ENCODE data around the gene SLC15A5.

The SLC15A5 gene

GRCh38 chr12:16261944-16262475 lies 15.5 kb downstream of the SLC15A5 start:
- no peak for DNase-seq (ENCODE audit: low spot score)

- DNase-seq (ENCODE audit: low spot score) = no peak
Observed at GRCh38 chr12:16260206-16260605, 17.3 kb downstream of the SLC15A5 start.

DNA sequence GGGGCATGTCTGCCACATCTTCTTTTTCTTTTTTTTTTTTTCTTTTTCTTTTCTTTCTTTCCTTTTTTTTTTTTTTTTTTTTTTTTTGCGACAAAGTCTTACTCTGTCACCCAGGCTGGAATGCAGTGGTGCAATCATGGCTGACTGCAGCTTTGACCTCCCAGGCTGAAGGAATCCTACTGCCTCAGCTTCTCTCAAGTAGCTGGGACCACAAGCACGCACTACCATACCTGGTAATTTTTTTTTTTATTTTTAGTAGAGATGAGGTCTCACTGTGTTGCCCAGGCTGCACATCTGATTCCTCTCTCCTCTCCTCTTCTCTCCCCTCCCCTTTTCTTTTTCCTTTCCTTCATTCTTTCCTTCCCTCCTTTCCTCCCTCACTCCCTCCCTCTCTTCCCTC lies 18.5 kb downstream of the SLC15A5 start:
- DNase-seq (ENCODE audit: low spot score) = no peak

DNA sequence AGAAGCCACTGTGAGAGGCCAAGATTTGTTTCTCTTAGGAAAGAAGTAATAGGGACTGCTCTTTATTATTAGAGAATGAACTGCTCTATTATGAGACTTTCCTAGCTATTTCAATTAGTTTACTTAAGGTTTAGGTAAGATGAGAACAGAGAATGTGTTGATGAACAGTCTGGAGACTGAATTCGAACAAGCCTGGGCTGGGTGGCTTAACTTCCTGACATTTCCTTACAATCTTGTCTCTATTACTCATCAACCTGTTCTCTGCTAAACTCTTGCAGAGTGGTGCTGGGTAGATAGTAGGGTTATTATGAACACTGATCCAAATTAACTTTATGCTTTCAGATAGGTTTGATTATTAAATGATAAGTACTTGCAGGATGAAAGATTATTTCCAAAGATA lies 31.2 kb downstream of the SLC15A5 start:
- no peak for DNase-seq (ENCODE audit: low spot score)

DNA sequence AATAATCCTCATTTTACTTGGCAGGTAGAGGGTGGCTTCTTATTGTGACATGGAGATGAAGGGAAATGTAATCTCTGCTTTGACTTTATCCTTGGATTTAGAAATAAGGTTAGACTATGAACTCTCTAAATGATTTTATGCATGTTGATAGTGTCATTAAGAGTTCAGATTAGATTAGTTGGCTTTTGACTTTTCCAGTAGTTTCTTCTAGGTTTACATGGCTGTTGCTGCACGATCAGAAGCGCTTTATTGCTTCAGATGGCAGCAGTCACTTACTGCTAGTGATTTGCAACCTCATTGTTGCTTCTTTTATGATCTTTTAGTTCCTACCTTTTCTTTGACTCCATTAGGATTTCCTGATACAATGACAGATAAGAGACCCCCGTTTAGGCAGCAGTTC lies 32.3 kb downstream of the SLC15A5 start:
- DNase-seq (ENCODE audit: low spot score) = no peak

DNA sequence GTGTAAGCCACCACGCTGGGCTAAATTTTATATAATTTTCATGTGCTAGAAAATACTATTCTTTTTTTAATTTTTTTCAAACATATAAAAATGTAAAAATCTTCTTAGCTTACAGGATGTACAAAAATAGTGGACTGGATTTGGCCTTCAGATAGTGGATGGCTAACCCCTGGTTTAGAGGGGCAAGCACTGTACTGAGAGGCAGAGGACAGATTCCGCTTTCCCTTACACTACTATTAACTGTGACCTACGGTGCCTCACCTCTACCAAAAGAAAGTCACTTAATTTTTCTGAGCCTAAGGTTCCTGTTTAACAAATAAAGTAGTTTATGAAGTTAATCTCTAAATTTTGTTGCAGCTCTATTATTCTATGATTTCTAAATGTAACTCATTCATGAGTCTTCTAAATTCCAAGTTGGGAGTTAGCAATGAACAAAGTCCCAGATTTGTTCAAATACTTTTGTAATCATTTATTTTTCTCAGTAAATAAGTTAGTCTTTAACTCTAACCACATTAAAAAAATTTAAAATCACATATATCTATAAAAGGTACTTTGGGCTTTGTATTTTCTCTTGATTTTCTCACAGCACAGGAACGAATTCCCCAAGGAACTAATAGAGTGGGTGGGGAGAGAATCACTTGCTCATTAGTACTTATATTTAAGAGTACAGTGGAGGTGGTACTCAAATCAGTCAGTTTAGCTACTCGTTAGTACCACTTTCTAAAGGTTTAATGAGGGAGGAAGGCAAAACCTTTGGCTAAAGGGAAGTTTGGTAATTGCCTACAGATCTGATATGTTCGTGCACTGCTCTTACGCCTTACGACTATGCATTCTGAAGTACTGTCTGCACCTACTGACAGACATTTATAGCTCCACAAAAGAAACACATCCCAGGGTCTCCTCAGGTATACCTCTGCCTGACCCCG lies 33.7 kb downstream of the SLC15A5 start:
- DNase-seq (ENCODE audit: low spot score) = no peak

DNA sequence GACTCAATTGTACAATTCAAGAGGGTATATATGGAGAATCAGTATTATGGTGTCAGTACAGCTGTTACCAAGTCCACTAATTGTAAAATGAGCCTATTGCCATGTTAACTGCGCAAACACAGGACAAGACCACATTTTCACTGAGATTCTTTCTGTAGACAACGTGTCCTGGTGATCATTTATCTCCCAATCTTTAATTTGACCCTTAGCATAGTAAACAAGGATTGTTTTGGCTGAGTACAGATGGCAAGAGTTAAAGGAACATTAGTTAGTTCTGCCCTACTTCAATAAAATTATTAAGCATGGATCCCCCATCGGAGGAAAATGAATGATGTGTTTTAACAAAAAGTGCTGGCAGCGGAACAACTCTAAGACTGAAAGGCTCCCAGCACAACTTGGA lies 36.1 kb downstream of the SLC15A5 start:
- DNase-seq (ENCODE audit: low spot score) = no peak

GRCh38 chr12:16238661-16239060 lies 38.8 kb downstream of the SLC15A5 start:
- no peak for DNase-seq (ENCODE audit: low spot score)

DNA sequence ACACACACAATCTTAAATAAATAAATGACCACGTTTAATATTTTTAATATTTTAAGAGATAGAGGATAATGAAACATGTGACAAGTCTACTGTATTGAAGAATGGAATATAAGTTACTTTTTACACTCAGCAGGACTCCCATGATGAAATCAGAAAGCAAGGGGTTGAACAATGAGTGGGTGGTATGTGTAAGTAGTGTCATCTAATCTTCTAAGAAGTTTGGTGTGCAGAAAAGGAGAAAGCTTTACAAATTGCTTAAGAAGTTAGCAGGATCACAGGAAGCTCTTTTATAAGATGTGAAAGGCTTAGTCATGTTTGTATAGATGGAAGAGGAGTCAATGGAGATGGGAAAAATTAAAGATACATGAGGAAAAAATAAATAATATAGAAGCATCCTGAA lies 47.8 kb downstream of the SLC15A5 start:
- DNase-seq (ENCODE audit: low spot score) = no peak

DNA sequence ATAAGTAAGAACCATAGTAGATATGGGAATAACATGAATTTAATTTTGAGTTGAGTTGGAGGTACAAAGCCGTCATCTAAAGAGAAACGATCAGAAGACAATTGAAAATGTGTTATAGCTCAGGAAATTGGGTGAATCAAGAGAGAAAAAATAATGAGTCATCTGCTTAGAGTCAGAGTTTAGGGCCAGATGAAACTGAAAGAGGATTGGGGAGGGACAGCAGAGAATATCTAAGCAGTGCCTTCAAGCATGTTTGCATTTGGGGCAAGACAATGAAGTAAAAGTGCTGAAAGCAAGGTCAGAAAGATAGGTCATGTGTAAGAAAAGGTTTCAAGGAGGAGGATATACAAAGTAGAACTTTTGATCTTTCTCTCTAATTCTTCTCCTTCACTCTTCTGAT lies 49.4 kb downstream of the SLC15A5 start:
- no peak for DNase-seq (ENCODE audit: low spot score)

DNA sequence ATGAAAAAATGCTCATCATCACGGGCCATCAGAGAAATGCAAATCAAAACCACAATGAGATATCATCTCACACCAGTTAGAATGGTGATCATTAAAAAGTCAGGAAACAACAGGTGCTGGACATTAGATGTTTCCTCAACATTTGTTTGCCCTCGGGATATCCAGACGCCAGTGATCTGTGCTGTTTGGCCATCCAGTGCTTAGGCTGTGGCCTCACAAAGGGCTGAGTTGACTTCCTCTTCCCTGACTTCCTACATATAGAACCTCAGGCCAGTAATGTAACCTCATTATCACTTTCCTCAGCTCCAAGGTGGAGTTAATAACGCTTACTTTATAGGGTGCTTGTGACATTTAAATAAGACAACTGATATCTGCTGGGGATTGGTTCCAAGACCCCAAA lies 51.8 kb downstream of the SLC15A5 start:
- no peak for DNase-seq (ENCODE audit: low spot score)

GRCh38 chr12:16224196-16224595 lies 53.3 kb downstream of the SLC15A5 start:
- no peak for DNase-seq (ENCODE audit: low spot score)

- no peak for DNase-seq (ENCODE audit: low spot score)
Observed at GRCh38 chr12:16221776-16222175, 55.7 kb downstream of the SLC15A5 start.

GRCh38 chr12:16220120-16220519 lies 57.4 kb downstream of the SLC15A5 start:
- no peak for DNase-seq (ENCODE audit: low spot score)

- no peak for DNase-seq (ENCODE audit: low spot score)
Observed at GRCh38 chr12:16218934-16219751, 58.3 kb downstream of the SLC15A5 start.

DNA sequence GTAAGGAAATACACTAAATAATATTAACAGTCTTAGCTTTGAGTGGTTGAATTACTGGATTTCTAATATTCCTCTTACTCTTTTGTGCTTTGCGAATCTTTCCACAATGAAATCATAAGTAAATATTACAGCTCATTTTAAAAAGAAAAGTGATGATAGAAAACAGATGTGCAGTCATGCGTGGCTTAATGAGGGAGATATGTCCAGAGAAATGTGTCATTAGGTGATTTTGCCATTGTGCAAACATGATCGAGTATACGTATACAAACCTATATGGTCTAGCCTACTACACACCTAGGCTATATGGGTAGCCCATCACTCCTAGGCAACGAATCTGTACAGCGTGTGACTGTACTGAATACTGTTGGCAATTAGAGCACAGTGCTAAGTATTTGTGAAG lies 59.3 kb downstream of the SLC15A5 start:
- DNase-seq (ENCODE audit: low spot score) = no peak

DNA sequence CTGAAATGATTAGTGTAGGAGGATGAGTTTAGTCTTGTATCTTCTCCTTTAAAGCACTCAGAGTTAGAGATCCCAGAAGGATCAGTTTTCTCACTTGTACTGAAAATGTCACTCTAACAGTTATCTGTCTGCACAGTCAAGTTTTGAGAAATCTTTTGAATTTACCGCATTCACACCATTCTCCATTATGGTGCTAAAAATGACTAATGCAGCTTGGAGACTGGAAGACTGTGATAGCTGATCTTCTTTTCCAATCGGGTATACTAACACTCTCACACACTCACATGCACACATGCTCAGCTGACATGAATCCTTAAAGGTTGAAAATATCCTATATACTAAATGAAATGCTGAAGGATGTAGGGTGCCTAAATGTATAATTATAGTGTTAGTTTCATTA lies 65.8 kb downstream of the SLC15A5 start:
- no peak for DNase-seq (ENCODE audit: low spot score)

DNA sequence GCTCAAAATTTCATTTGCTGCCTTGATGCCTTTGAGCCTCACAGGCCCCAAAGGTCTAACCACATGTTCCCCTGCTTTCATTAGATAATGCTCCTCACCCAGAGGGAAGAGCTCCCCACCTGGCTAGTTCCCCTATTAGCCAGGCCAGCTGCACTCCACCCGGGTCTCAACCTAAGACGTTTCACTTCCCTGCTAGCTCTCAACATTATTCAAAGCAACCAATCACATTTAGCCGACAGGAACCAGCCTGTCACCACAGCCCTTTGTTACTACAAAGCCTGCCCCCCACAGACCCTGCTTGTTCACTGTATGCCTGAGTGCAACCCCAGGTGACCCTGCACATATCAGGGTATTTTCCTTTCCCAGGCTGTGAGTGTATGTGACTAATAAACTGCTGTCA lies 78.6 kb downstream of the SLC15A5 start:
- peak; percentile 20 for DNase-seq (ENCODE audit: low spot score)

DNA sequence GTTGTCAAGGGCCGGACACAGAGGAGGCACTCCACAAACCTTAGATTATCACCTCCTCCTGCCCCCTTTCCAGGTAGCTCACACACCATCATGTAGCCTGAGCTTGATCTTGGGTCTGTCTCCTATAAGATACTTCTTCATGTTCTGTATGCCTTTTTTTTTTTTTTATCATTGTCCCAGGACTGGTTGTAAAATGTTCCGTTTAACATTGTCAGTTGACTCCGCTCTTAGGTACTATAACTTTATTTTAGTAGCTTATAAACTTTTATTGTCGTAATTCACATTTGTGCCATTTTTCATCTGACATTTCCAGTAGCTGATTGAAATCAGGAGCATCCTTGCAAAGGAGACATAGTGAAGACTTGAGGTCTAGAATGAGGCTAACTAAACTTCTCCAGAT lies 79.9 kb downstream of the SLC15A5 start:
- no peak for DNase-seq (ENCODE audit: low spot score)

GRCh38 chr12:16189849-16190248 lies 87.6 kb downstream of the SLC15A5 start:
- DNase-seq (ENCODE audit: low spot score) = no peak

- no peak for DNase-seq (ENCODE audit: low spot score)
Observed at GRCh38 chr12:16187660-16188059, 89.8 kb downstream of the SLC15A5 start.

- DNase-seq (ENCODE audit: low spot score) = no peak
Observed at GRCh38 chr12:16184681-16185080, 92.8 kb downstream of the SLC15A5 start.

GRCh38 chr12:16183541-16183940 lies 93.9 kb downstream of the SLC15A5 start:
- DNase-seq (ENCODE audit: low spot score) = no peak

Data from iPS-NIHi11 (cell line).